ENCODE data around the gene FMNL2.

DNA sequence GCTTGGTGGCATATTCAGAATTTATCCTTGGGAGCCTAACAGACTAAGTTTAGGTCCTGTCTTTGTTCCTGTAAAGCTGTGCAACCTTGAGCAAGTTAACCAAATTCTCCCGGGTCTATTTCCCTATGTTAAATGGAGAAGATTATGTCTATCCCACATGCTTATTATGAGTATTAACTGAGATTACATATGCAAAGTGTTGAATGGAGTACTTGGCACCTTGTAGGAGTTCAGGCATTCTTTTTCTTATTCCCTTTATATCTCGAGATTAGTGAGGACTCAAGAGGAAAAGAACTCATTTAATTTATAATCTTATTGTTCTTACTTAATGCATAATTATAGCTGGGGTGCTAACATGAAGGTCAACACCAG, 184.6 kb downstream of the FMNL2 start:
- TF ChIP-seq, protein P1, sequence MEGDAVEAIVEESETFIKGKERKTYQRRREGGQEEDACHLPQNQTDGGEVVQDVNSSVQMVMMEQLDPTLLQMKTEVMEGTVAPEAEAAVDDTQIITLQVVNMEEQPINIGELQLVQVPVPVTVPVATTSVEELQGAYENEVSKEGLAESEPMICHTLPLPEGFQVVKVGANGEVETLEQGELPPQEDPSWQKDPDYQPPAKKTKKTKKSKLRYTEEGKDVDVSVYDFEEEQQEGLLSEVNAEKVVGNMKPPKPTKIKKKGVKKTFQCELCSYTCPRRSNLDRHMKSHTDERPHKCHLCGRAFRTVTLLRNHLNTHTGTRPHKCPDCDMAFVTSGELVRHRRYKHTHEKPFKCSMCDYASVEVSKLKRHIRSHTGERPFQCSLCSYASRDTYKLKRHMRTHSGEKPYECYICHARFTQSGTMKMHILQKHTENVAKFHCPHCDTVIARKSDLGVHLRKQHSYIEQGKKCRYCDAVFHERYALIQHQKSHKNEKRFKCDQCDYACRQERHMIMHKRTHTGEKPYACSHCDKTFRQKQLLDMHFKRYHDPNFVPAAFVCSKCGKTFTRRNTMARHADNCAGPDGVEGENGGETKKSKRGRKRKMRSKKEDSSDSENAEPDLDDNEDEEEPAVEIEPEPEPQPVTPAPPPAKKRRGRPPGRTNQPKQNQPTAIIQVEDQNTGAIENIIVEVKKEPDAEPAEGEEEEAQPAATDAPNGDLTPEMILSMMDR (tag by site-specific recombination; IDR thresholded peaks at IDR 0.05) = no peak
- TF ChIP-seq, protein P2, sequence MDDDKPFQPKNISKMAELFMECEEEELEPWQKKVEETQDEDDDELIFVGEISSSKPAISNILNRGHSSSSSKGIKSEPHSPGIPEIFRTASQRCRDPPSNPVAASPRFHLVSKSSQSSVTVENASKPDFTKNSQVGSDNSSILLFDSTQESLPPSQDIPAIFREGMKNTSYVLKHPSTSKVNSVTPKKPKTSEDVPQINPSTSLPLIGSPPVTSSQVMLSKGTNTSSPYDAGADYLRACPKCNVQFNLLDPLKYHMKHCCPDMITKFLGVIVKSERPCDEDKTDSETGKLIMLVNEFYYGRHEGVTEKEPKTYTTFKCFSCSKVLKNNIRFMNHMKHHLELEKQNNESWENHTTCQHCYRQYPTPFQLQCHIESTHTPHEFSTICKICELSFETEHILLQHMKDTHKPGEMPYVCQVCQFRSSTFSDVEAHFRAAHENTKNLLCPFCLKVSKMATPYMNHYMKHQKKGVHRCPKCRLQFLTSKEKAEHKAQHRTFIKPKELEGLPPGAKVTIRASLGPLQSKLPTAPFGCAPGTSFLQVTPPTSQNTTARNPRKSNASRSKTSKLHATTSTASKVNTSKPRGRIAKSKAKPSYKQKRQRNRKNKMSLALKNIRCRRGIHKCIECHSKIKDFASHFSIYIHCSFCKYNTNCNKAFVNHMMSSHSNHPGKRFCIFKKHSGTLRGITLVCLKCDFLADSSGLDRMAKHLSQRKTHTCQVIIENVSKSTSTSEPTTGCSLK (tag by site-specific recombination; IDR thresholded peaks at IDR 0.05) = no peak
- no peak for TF ChIP-seq ZNF324 (tag by site-specific recombination; IDR thresholded peaks at IDR 0.05)
- no peak for TF ChIP-seq TCF7L2 (IDR thresholded peaks at IDR 0.05; ENCODE audit: borderline replicate concordance, low read depth, low read length)
- TF ChIP-seq GLIS2 (tag by site-specific recombination; IDR thresholded peaks at IDR 0.05) = no peak
- TF ChIP-seq ZNF24 (tag by site-specific recombination; IDR thresholded peaks at IDR 0.05) = no peak
- TF ChIP-seq, protein P3, sequence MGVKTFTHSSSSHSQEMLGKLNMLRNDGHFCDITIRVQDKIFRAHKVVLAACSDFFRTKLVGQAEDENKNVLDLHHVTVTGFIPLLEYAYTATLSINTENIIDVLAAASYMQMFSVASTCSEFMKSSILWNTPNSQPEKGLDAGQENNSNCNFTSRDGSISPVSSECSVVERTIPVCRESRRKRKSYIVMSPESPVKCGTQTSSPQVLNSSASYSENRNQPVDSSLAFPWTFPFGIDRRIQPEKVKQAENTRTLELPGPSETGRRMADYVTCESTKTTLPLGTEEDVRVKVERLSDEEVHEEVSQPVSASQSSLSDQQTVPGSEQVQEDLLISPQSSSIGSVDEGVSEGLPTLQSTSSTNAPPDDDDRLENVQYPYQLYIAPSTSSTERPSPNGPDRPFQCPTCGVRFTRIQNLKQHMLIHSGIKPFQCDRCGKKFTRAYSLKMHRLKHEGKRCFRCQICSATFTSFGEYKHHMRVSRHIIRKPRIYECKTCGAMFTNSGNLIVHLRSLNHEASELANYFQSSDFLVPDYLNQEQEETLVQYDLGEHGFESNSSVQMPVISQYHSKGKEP (tag by site-specific recombination; IDR thresholded peaks at IDR 0.05) = no peak
- no peak for TF ChIP-seq YY1 (tag by site-specific recombination; IDR thresholded peaks at IDR 0.05)
- TF ChIP-seq, protein P4, sequence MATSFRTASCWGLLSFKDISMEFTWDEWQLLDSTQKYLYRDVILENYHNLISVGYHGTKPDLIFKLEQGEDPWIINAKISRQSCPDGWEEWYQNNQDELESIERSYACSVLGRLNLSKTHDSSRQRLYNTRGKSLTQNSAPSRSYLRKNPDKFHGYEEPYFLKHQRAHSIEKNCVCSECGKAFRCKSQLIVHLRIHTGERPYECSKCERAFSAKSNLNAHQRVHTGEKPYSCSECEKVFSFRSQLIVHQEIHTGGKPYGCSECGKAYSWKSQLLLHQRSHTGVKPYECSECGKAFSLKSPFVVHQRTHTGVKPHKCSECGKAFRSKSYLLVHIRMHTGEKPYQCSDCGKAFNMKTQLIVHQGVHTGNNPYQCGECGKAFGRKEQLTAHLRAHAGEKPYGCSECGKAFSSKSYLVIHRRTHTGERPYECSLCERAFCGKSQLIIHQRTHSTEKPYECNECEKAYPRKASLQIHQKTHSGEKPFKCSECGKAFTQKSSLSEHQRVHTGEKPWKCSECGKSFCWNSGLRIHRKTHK (tag by site-specific recombination; IDR thresholded peaks at IDR 0.05) = no peak
- TF ChIP-seq ZNF140 (tag by site-specific recombination; IDR thresholded peaks at IDR 0.05) = no peak

All from HEK293 (cell line).